HG02678 (cell line): ENCODE measurements around the gene IQCH.
"Not testable (repeated sequence)": the region's sequence is repeated elsewhere in the genome, so short reads cannot be mapped to it uniquely, and the experiment has no call there.

Experiments used
- ATAC-seq: cut with Tn5 transposase; IDR thresholded peaks from one replicate; pipeline ENCODE4 v1.9.1; 2021; ENCODE audit warnings: mild to moderate bottlenecking, moderate library complexity; ENCODE audit not compliant: unreplicated experiment

Gene IQCH

DNA sequence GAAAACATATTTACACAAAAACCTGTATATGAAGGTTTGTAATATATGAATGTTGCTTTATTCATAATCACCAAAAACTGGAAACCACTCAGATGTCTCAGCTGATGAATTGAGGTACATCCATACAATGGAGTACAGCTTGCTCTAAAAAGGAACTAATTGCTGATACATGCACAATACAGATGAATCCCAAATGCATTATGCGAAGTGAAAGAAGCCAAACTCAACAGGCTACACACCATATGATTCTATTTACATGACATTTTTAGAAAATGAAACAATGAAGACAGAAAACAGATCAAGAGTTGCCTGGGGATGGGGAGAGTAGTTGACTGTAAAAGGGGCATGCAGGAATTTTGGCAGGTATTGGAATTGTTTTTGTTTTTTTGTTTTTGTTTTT is 95.5 kb downstream of the IQCH start:
- ATAC-seq, result no peak

DNA sequence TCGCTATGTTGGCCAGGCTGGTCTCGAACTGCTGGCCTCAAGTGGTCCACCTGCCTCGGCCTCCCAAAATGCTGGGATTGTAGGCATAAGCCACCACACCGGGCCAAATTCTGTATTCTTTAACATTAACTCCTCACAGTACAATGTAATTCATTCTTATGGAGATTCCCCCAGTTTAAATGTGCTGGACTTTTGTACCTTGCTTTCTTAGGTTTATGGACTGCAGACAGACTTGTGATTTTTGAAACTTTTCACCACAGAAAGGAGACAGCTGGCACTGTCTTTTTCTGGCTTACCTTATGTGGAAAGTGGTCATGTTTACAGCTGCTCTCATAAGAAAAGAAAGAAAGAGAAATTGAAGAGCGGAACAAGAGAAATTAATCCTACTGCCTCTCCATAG is 103.8 kb downstream of the IQCH start:
- no peak for ATAC-seq

DNA sequence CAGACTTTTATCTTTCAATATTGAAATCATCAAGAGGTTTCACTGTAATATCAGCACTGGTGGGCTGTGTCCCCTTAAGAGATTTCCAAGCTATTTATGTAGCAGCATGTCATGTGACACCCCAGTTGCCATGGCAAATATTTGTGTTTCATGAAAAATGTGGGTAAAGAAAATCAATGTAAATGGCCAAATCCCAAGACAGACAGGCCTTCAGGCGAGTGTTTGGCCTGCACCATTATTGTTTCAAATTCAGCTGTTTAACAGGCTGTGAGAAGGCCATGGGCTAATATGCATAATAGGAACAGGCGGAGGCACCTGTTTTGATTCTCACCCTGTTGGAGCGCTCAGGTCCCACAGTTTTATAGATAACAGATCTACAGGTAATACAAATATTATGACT is 104.2 kb downstream of the IQCH start:
- ATAC-seq, result no peak

DNA sequence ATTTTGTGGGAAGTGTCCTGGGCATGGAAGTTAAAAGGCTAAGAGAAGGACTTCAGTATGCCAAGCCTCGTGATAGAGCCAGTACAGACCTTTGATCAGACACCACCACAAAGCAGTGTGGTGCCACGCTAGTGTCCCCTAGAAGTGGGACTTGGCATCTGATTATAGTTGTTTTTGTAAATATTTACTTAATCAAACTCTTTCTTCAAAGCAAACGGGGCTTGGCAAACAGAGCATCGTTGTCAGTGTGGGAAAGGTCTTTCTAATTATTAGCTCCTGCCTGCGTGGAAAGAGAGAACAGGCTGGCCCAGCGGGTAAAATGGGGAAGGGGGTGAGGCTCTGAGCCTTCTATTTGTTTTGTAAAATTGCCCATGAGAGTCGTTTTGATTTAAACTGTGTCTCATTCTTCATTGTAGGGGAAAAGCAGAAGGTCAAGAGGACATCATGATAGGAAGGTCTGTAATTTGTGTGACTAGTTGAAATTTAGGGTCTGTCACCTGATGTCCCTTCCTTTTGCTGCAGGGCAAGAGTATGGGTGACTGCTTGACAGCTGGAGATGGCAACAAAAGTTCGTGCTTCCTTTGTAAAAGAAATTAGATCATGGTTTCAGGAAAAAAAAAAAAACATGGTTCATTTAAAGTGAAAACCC is 105.0 kb downstream of the IQCH start:
- ATAC-seq, result no peak

DNA sequence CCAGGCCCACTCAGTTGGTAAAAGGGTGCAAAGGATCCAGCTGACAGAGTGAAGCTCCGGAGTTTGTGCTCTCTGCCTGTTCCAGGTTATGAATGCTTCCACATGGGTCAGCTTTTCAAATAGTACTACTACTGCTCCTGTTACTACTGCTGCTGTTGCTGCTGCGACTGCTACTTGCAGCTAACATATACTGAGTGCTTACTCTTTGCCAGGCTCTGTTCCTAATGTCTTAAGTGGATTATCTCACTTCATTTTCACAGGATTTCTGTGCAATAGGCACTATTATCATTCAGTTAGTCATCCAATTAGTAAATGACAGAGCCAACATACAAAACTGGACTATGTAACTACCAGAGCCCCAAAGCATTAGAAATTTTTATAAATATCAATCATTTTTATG is 106.5 kb downstream of the IQCH start:
- ATAC-seq, result no peak

DNA sequence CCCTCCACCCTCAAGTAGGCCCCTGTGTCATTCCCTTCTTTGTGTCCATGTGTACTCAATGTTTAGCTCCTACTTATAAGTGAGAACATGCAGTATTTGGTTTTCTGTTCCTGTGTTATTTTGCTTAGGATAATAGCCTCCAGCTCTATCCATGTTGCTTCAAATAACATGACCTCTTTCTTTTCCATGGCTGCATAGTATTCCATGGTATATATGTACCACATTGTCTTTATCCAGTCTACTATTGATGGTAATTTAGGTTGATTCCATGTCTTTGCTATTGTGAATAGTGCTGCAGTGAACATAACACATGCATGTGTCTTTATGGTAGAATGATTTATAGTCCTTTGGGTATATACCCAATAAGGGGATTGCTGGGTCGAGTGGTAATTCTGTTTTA is 109.1 kb downstream of the IQCH start:
- ATAC-seq, result not testable (repeated sequence)

DNA sequence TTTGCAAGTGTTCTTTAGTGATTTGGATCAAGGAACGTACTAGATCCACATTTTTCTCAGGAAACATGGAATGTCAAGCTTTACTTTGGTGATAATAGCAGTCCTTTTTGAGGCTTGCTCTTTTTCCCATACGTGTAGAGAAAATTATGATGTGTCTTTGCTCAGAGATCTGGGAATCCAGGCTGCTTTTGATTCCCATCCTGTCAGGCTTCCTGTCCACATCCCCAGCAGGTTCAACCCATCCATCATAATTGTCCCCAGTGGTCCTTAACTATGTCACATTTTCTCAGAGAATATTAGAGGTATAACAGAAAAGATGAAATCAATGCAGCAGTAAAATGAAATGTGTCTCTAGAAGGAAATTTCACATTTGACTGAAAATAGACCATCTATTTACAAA is 111.4 kb downstream of the IQCH start:
- ATAC-seq, result no peak

DNA sequence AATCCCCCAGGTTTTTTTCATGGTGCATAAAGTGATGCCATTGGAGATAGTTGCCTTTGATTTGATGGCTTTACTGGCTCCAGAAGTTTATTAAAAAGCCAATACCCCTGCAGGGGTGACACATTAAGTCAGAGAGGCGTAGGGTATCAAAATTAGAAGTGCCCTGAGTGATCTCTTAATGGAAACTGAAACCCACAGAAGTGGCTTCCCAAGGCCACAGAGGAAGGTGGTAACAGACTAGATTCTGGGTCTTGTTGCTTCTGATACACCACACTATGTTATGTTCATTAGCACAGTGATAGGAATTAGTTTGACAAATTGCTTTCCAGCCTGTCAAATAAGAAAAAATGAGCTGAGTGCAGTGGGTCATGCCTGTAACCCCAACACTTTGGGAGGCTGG is 112.3 kb downstream of the IQCH start:
- no peak for ATAC-seq

DNA sequence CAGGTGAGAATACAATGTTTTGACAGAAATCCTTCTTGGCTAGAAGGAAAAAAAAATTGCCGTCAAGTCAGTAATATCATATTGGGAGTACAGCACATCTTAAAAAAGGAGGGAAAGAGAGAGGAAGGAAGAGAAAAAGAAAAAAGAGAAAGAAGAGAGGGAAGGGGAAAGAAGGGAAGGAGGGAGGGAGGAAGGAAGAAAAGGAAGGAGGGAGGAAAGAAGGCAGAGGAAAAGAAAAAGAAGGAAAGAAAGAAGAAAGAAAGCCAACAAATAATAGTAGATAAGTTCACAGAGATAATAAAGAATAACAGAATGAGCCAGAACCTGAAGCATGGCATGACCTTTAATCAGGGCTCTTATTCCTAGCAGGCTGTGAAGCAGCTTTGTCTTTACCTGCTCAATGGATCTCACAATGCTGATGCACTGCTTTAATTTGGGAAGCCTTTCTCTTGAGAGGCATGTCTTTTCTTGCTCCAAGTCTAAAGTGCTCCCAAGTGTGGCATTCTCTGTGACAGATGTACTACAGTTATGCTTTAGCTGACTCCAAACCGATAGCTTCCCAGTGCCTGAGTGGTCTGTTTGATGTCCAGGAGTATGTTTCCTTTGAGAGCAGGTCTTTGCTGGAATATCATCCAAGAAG is 114.9 kb downstream of the IQCH start:
- no peak for ATAC-seq

DNA sequence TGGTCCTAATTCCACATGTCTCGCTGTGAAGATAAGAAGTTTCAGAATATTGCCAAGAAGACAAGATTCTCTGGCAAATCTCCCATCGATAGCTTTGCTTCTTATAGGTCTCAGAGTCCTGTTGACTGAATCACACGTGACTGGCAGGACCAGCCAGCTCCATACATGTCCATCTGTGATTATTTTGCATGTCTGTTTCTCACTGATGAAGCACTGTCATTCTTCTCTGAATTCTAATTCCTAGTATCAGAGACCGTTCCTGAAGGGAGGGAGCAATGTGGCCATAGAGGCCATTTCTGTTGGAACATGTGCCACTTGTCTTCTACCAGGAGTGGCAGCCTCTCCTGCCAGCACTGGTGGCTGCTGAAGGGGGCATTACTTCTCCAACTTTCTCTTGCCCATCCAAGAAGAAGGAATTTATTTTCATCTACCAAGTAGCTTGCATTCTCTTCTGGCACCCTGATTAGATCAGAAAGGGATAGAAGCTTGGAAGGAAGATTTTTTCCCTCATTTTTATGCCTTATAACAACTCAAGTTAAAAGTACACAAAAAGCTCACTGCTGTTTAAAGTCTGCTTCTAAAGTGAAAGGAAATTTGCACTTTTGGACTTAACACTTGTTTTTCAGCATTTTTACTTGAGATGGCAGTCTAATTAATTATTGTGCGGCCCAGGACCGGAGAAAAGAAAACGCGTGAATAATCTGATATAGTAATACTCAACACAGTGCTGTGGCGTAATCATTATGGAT is 115.8 kb downstream of the IQCH start:
- ATAC-seq, result no peak

DNA sequence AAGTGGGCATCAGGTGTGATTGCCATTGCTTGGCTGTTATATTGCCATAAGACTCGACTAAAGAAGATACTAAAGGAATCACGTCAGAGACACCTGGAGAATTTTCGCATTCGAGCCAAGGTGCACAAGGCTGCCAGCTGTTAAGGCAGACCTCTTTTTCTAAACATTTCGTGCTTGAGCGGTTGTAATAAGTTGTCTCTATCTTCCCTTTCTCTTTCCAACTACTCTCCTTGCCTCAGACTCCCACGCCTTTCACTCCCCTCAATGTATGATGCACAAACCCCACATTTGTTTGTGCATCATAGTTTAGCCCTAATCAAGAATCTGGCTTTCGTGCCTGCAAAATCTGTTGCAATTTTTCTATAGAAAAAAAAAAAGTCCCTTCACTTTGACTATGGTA is 118.0 kb downstream of the IQCH start:
- ATAC-seq, result no peak

DNA sequence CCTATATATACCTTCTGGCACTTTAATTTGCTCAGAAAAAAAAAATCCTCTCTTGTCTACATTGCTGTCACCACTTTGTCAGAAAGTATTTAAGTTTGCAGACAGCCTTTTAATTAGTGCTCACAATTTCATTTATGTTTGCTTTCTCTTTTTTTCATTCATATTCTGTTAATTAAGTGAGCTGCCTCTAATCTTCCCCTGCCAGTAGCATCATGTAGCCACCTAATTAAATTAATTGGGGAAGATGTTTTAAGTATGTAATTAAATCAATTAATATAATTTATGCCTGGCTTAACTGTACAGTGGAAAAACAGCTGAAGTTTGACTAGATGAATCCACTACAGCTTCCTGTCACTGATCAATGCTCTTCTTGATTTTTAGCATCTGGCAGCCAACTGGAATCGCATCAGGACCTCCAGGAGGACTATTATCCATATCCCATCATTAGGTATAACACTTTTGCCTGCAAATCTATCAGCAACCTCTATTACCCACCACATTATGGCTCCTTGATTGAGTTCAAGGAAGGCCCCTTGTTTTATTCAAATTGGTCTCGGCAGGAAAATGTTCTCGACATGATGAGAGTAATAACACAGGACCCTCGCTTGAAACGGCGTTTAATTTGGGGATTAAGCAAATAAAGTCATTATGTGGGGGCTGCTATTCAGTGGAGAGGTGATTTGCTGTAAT is 118.5 kb downstream of the IQCH start:
- ATAC-seq, result no peak

DNA sequence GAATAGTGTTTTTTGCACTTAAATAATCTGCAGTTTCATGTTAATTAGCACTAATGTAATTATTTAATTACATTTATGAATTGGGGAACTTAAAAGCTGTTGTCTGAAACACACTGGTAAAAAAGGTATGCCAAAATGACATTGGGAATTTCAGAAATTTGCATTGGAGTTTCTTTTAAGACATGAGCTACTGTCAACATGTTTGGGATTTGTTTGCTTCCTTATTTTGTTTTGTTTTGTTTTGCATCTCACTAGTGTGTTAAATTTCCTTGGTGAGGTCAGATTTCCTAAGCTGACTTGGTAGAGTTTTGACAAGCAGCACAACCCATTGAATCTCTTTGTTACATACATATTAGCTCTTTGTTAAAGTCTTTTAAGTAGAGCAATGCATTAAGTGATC is 119.4 kb downstream of the IQCH start:
- no peak for ATAC-seq

DNA sequence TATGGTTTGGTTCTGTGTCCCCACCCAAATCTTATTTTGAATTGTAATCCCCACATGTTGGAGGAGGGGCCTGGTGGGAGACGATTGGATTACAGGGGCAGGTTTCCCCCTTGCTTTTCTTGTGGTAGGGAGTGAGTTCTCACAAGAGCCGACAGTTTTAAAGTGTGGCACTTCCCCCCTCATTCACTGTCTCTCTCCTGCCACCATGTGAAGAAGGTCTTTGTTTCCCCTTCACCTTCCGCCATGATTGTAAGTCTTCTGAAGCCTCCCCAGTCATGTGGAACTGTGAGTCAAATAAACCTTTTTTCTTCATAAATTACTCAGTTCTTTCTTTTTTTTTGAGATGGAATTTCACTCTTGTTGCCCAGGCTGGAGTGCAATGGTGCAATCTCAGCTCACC is 124.9 kb downstream of the IQCH start:
- ATAC-seq, result no peak

DNA sequence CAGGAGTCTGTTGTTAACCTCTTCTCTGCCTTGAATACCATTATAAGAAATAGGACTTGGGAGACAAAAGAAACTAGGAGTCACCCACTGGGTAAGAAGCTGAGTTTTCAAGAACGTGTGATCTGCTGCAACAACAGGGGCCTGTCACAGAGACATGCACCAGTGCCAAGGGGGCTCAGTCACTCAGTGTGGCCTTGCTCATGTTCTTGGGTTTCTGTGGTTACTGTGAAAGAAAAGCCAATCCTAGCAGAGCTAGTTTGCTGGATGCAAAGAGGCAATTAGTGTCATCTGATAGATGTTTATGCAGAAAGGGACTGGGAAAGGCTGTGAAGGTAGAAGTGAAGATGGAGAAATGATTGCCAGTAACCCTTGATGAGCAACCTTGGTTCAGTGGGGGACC is 126.3 kb downstream of the IQCH start:
- ATAC-seq, result no peak

DNA sequence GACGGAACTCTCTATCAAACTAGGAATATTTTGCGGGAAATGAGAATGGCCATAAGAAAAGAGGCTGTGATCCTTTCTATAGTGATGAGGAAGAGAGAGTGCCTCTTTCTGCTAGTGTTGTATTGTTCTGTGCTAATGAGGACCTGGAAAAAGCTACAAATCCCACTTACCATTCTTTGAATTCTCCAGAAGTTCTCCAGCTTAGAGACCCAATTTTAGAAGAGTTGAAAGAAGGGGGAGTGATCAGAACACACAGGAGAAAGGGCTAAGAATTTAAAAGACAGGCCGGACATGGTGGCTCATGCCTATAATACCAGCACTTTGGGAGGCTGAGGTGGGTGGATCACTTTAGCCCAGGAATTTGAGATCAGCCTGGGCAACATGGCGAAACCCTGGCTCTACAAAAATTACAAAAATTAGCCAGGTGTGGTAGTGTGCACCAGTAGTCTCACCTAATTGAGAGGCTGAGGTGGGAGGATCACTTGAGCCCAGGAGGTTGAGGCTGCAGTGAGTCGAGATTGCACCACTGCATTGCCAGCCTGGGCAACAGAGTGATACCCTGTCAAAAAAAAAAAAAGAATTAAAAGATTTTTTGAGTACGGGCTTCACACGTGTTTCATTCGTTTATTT is 126.9 kb downstream of the IQCH start:
- no peak for ATAC-seq

DNA sequence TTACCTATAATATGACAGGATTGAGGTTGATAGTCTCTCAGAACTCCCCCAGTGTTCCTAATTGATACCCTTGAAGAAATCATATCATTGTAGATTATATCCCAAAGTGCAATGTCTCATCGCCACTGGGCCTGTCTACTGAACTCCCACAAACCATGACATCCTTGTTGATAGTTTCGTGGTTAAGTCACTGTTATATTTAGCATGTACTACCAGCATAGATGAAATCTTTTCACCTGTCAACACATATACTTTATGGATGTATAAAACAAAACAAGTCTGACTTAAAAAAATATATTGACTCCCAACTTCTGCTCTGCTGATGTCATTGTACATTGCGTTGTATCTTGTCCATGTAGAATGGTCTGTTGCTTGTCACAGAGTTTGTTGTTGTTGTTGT is 128.1 kb downstream of the IQCH start:
- no peak for ATAC-seq

DNA sequence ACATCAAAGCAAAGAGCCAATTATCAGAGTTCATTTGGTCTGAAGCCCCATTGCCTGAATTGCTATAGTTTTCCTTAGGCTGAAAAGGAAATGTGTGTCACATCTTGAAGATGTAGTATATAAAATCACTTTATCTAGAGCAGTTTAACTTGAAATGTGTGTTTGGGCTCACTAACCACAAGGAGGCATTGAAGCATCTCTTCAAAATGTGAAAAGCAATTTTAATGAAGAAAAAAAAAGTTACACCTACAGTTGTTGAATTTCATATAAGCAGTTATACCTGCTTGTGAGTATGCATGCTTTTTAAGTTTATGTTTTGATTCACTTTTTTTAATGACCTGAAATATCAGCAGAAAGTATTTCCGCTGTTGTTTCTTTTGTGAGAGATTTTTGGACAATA is 129.3 kb downstream of the IQCH start:
- no peak for ATAC-seq

DNA sequence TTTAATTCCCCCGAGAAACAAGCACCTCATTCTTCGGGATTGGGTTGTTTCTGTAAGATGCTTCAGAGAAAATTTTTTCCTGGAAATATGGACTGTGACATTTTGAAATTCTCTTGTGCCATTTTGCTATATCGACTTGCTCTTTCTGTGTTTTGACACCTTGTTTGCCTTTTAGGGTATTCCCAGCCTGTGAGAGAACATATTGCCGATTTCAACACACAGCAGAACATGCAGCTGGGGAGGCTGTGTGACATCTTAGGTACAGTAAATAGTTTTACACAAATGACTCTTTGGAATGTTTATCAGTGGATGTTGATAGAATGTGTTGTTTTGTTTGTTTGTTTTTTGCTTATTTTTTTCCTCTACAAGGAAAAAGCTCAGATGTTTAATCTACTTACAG is 130.2 kb downstream of the IQCH start:
- no peak for ATAC-seq

DNA sequence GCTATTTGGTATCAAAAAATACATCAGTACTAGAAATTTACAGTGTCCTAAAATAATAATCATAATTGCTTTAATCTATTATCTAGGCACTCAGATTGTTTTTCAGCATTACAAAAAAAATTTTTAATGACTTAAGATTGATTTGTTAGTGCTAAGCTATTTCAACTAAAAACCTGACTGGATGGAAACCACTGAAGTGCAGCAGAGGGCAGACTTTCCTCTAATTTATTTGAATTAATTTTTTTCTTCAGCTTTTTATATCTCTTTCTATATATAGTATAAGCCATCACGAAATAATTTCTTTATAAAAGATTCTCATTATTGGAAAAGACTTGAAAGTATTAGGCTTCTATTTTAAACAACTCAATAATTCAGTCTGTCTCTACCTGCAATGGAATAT is 131.4 kb downstream of the IQCH start:
- ATAC-seq, result no peak

DNA sequence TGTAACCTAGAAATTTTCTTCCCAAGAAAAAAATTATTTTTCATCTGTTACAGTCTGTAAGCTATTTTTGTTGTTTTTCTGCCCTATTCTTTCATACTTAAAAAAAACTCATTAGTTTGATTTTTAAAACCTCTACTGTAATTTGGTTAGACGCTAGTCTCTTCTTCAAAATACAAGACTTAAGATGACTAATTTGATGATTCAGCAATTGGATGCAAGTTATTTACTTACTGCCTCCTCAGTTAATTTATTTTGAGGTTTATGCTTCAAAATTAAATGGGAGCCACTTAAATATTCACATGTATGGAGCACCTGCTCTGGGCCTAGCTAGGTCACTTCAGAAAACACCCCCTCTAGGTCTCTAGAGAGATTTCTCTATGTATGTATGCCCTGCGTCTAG is 132.4 kb downstream of the IQCH start:
- no peak for ATAC-seq
